ENCODE results near the gene PTGES. TPM values are rescaled to one million over a fixed set of nuclear protein-coding genes. Genes with fewer than 3 reads are reported as not detected.

The PTGES gene
- total RNA-seq, 1 experiment from 2014 or later, result 17.2 TPM

- Histone ChIP-seq H3K9me2 (ENCODE audit: insufficient read depth) (no peaks in the 10 kb centered on the region), H3K27me3 (ENCODE audit: insufficient read depth, low read length) (no peaks in the 10 kb centered on the region), H3K36me3 (ENCODE audit: control insufficient read depth in 1 of 2, insufficient read depth in 2 of 2, low read length in 2 of 2) (no peaks in the 10 kb centered on the region), H3K27ac (ENCODE audit: low read depth, low read length) (no peak overlapping the region), H3K4me2 (ENCODE audit: low read length) (no peak overlapping the region), H3K79me2 (ENCODE audit: insufficient read depth, low read length) (no peaks in the 10 kb centered on the region), H2AFZ (ENCODE audit: low read depth, low read length, poor library complexity, severe bottlenecking) (no peak overlapping the region), H3K4me1 (ENCODE audit: control insufficient read depth in 1 of 2, insufficient read depth in 2 of 2, low read length in 2 of 2) (peaks cover 0 to 10% of the 10 kb centered on the region in 2 experiments; a peak in 3 of 4 replicates), H3K9ac (ENCODE audit: low read length) (no peak overlapping the region), H3K4me3 (replicated peaks in 1 of 2; ENCODE audit: low read depth in 1 of 2, low read length in 2 of 2) (no peak overlapping the region), H4K20me1 (ENCODE audit: insufficient read depth) (no peaks in the 10 kb centered on the region), H3K9me3 (ENCODE audit: control insufficient read depth in 1 of 2, insufficient read depth in 1 of 2, low read depth in 1 of 2, low read length in 2 of 2) (no peaks in the 10 kb centered on the region)
- intact Hi-C loops (cut with micrococcal nuclease), result loop anchor here (5.0 to 10.0 kb wide), 2 partner anchors 82 to 370 kb away; partner anchors contain the start of gene ASB6
- no peak for DNase-seq (ENCODE audit: low read depth, low spot score)
- ChIA-PET RAD21 (ENCODE audit: low non-redundant PET in 1 of 2, low total read pairs in 2 of 2, uncharacterized antibody in 2 of 2, unreplicated experiment in 2 of 2) (no interaction called here), CTCF (interaction anchor here (2.1 to 5.9 kb wide), 2 partner anchors 13 to 60 kb away, joined by 7 to 54 read pairs; no protein-coding TSS in a partner anchor), POLR2A (no interaction called here)
- TF ChIP-seq MAX (IDR thresholded peaks at IDR 0.05) (no peak), POLR2AphosphoS5 (IDR thresholded peaks at IDR 0.05; ENCODE audit: low read depth, low read length) (no peak), ZNF274 (IDR thresholded peaks at IDR 0.05; ENCODE audit: low read depth, low read length) (no peak), SRF (IDR thresholded peaks at IDR 0.05; ENCODE audit: low read depth) (no peak), CBX3 (IDR thresholded peaks at IDR 0.05; ENCODE audit: low read depth) (no peak), RAD21 (IDR thresholded peaks at IDR 0.05; ENCODE audit: low read depth) (no peak), ELF1 (IDR thresholded peaks at IDR 0.05; ENCODE audit: borderline replicate concordance, low read depth) (no peak), SP1 (IDR thresholded peaks at IDR 0.05; ENCODE audit: low read depth) (no peak), SIN3A (IDR thresholded peaks at IDR 0.05; ENCODE audit: low read depth) (no peak), EZH2phosphoT487 (IDR thresholded peaks at IDR 0.05; ENCODE audit: borderline replicate concordance) (no peak), ZBTB33 (IDR thresholded peaks at IDR 0.05; ENCODE audit: extremely low read depth, insufficient replicate concordance, low read length) (no peak), TCF7L2 (IDR thresholded peaks at IDR 0.05; ENCODE audit: borderline replicate concordance, extremely low read depth, insufficient read depth, insufficient read length) (no peak)
- no TSS peak for BruUV-seq (replicated peaks)
- ATAC-seq, result no peak
Observed at GRCh38 chr9:129724456-129725190, 28.2 kb downstream of the PTGES start.

All from HCT116 (cell line).